Measurements from ENCODE around the gene MACF1. TPM values are rescaled to one million over a fixed set of nuclear protein-coding genes. Genes with fewer than 3 reads are reported as not detected.

Gene MACF1
- total RNA-seq, 1 donor from 2014 or later: 386 TPM

DNA sequence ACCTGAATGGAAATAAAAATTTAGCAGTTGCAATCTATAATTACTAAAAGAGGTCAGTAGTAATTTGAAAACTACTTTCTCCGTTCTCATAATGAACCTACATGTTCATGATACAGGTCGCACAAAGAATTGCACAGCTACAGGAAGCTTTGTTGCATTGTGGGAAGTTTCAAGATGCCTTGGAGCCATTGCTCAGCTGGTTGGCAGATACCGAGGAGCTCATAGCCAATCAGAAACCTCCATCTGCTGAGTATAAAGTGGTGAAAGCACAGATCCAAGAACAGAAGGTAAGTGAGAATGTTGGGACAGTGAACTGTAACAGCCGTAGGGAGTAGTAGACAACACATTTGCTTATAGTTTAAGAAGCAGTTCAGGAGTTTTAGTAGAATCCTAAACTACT lies 218.1 kb downstream of the MACF1 start:
- H3K27me3 Mint-ChIP-seq (ENCODE audit: low read depth): no peaks in the 10 kb centered on the region
- no peak overlapping the region for H3K27ac Mint-ChIP-seq (ENCODE audit: unreplicated experiment)
- TF ChIP-seq, protein P1, sequence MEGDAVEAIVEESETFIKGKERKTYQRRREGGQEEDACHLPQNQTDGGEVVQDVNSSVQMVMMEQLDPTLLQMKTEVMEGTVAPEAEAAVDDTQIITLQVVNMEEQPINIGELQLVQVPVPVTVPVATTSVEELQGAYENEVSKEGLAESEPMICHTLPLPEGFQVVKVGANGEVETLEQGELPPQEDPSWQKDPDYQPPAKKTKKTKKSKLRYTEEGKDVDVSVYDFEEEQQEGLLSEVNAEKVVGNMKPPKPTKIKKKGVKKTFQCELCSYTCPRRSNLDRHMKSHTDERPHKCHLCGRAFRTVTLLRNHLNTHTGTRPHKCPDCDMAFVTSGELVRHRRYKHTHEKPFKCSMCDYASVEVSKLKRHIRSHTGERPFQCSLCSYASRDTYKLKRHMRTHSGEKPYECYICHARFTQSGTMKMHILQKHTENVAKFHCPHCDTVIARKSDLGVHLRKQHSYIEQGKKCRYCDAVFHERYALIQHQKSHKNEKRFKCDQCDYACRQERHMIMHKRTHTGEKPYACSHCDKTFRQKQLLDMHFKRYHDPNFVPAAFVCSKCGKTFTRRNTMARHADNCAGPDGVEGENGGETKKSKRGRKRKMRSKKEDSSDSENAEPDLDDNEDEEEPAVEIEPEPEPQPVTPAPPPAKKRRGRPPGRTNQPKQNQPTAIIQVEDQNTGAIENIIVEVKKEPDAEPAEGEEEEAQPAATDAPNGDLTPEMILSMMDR (IDR thresholded peaks at IDR 0.05): no peak
- H3K4me3 Mint-ChIP-seq (ENCODE audit: unreplicated experiment): no peak overlapping the region
- H3K9me3 Mint-ChIP-seq (ENCODE audit: low read depth): no peaks in the 10 kb centered on the region
- DNase-seq (ENCODE audit: low spot score): no peak
- peaks cover 54% of the 10 kb centered on the region for H3K4me1 Mint-ChIP-seq (ENCODE audit: low read depth)
- H3K36me3 Mint-ChIP-seq (ENCODE audit: low read depth): peaks cover 34% of the 10 kb centered on the region

DNA sequence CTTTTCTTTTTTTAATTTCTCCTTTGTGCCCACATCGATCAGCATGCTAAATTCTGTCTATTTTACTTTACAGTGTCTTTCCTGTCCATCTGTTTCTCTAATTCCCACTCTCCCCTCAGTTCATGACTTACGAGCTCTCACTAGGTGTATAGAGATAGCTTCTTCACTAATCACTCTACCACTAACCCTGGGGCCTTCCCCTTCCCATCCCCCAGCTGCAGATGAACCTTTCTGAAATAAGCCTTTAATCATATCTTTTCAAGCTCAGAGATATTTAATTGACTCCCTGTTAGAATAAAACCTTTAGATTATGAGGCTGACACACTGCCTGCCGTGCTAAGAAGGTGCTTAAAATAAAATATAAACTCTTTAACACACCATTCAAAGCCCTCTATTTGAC lies 220.7 kb downstream of the MACF1 start:
- no peaks in the 10 kb centered on the region for H3K27me3 Mint-ChIP-seq (ENCODE audit: low read depth)
- peaks cover 56% of the 10 kb centered on the region for H3K36me3 Mint-ChIP-seq (ENCODE audit: low read depth)
- no peak overlapping the region for H3K4me3 Mint-ChIP-seq (ENCODE audit: unreplicated experiment)
- no peaks in the 10 kb centered on the region for H3K9me3 Mint-ChIP-seq (ENCODE audit: low read depth)
- TF ChIP-seq, protein P1 (IDR thresholded peaks at IDR 0.05): no peak
- DNase-seq (ENCODE audit: low spot score): no peak
- peaks cover 42% of the 10 kb centered on the region for H3K4me1 Mint-ChIP-seq (ENCODE audit: low read depth)
- H3K27ac Mint-ChIP-seq (ENCODE audit: unreplicated experiment): peak overlapping the region; percentile 13

GRCh38 chr1:39425634-39426033 lies 221.1 kb downstream of the MACF1 start:
- DNase-seq (ENCODE audit: low spot score): no peak
- H3K4me3 Mint-ChIP-seq (ENCODE audit: unreplicated experiment): no peak overlapping the region
- H3K9me3 Mint-ChIP-seq (ENCODE audit: low read depth): no peaks in the 10 kb centered on the region
- H3K36me3 Mint-ChIP-seq (ENCODE audit: low read depth): peaks cover 61% of the 10 kb centered on the region
- H3K27me3 Mint-ChIP-seq (ENCODE audit: low read depth): no peaks in the 10 kb centered on the region
- TF ChIP-seq, protein P1 (IDR thresholded peaks at IDR 0.05): no peak
- H3K27ac Mint-ChIP-seq (ENCODE audit: unreplicated experiment): peak overlapping the region; percentile 66
- peaks cover 45% of the 10 kb centered on the region for H3K4me1 Mint-ChIP-seq (ENCODE audit: low read depth)

DNA sequence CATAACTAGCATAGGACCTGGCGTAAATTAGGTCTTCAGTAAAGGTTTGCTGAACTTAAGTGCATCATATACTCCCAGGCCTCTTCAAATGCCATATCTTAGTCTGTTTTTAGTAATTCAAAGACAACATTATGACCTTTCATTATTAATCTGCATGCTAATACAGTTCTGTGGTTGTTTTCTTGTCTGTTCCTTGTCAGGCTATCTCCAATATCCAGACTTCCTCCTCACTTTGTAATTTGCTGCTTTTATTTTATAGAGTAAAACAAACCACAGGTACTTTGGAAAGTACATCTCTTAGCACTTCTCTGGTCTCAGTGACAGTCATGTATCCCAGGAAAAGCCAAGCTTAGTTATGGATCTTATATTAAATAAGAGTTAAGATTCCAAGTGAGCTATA lies 221.9 kb downstream of the MACF1 start:
- Mint-ChIP-seq H3K27ac (ENCODE audit: unreplicated experiment) (peak overlapping the region; percentile 19), H3K36me3 (ENCODE audit: low read depth) (peaks cover 65% of the 10 kb centered on the region), H3K4me3 (ENCODE audit: unreplicated experiment) (no peak overlapping the region), H3K27me3 (ENCODE audit: low read depth) (no peaks in the 10 kb centered on the region), H3K4me1 (ENCODE audit: low read depth) (peaks cover 47% of the 10 kb centered on the region), H3K9me3 (ENCODE audit: low read depth) (no peaks in the 10 kb centered on the region)
- TF ChIP-seq, protein P1 (IDR thresholded peaks at IDR 0.05): no peak
- no peak for DNase-seq (ENCODE audit: low spot score)

GRCh38 chr1:39427374-39427773 lies 222.9 kb downstream of the MACF1 start:
- H3K9me3 Mint-ChIP-seq (ENCODE audit: low read depth): no peaks in the 10 kb centered on the region
- peaks cover 68% of the 10 kb centered on the region for H3K36me3 Mint-ChIP-seq (ENCODE audit: low read depth)
- DNase-seq (ENCODE audit: low spot score): no peak
- TF ChIP-seq, protein P1 (IDR thresholded peaks at IDR 0.05): no peak
- no peak overlapping the region for H3K27ac Mint-ChIP-seq (ENCODE audit: unreplicated experiment)
- H3K4me3 Mint-ChIP-seq (ENCODE audit: unreplicated experiment): no peak overlapping the region
- H3K4me1 Mint-ChIP-seq (ENCODE audit: low read depth): peaks cover 54% of the 10 kb centered on the region
- no peaks in the 10 kb centered on the region for H3K27me3 Mint-ChIP-seq (ENCODE audit: low read depth)

Data from chondrocyte (in vitro differentiated cells).